Retinal pigment epithelial cell (primary cell): ENCODE data around the gene KRT86.

ENCODE experiments used
- DNase-seq: peaks from one replicate; pipeline ENCODE4 v3.0.0-alpha.2; 2010; ENCODE audit warnings: low read depth
- H3K4me3 ChIP-seq: 2 replicates; pipeline ENCODE4 v1.5.1; 2011; ENCODE audit warnings: mild to moderate bottlenecking, low read length, control low read depth, moderate library complexity
- CTCF ChIP-seq: conservative IDR thresholded peaks from 2 replicates; pipeline ENCODE4 v1.5.1; 2011; ENCODE audit warnings: low read depth, low read length, control low read depth, inconsistent platforms

Gene KRT86

DNA sequence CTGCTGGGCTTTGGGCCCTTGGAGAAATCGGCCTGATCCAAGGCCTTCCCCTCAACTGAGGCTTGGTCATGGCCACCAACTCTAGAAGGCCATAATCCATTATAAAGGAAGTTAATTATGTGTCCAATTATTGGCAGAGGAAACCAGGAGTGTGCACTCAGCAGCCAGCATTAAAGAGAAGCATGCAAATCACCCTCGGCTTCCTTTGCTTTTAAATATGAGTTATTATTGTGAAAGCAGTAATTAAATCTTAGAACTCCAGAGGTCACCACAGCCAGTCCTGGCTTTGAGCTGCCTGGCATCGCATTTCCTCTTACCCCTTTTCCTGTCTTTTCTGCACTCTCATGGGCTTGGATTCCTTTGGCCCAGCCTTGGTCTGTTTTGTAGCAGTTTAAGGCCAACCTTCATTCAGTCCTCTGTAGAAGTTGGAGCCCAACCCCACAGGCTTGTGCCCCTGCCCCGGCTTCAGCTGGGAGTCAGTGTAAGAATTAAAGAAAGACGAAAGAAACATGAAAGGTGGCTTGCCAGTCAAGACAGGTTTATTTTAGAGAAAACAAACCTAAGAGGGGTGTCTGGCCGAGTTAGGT is 14.7 kb upstream of the KRT86 start:
- no peak for DNase-seq
- H3K4me3 ChIP-seq: no peak overlapping the region
- no peak for TF ChIP-seq CTCF

DNA sequence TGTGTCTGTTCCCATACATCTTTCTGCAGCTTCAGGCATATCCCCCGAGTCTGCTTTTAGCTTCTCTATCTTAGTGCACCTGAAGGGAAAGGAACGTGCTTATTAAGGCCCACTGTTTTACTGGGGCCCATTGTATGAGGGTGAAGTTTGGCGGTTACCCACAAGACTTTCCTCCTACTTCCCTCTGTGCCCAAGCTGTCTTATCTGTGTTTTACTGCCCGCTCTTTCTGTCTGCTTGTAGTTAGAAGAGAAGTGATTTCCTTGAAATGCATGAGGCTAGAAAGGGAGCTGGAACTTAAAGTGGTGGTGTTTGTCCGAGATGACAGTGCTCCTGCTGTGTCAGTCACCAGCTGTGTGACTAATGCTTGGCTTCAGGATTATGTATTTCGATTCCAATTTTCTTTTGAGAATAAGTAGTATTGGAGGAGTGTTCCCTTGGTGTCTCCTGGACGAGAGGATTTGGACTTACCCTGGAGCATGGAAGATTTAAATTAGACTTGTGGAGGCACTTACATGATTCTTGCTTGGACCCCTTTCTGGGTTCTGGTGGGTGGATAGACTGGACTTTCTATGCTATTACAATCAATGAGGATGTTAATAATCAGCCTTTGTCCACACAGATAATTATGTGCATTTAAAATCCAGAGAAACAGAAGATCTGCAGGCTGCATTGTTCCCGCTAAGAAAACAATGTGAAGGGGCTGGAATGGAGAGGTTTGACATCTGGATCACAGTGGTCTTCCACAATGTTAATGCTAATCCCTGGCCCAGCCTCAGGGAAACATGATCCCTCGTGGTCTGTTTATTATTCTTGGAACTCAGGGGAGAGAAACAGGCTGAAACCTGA is 13.9 kb upstream of the KRT86 start:
- H3K4me3 ChIP-seq: no peak overlapping the region
- no peak for DNase-seq
- TF ChIP-seq CTCF: no peak

GRCh38 chr12:52261208-52261484 is 13.3 kb upstream of the KRT86 start:
- no peak for TF ChIP-seq CTCF
- no peak for DNase-seq

DNA sequence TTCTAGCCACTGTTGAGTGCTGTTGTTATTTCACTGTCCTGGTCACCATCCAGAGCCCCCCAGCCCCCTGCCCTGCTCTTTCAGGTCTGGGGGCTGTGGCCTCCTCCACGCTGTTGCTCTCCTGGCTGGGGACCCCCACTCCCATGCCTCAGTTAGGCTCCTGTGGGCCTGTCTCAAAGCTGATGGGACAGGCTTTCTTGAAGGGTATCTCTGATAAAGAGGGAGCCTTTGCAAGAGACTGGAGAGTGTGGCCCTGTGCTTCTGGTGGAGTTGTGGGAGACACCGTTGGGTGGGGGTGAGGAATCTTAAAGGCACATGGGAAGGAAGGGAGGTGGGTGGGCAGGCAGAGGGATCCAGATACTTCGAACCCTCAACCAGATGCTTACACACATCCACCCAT is 12.2 kb upstream of the KRT86 start:
- H3K4me3 ChIP-seq: no peak overlapping the region
- no peak for DNase-seq
- no peak for TF ChIP-seq CTCF

More at GRCh38 chr12:52261208-52261484, 13.3 kb upstream of the KRT86 start:
- H3K4me3 ChIP-seq: no peak overlapping the region

GRCh38 chr12:52263761-52264434 is 10.5 kb upstream of the KRT86 start:
- no peak for TF ChIP-seq CTCF
- H3K4me3 ChIP-seq: no peak overlapping the region
- DNase-seq: no peak

DNA sequence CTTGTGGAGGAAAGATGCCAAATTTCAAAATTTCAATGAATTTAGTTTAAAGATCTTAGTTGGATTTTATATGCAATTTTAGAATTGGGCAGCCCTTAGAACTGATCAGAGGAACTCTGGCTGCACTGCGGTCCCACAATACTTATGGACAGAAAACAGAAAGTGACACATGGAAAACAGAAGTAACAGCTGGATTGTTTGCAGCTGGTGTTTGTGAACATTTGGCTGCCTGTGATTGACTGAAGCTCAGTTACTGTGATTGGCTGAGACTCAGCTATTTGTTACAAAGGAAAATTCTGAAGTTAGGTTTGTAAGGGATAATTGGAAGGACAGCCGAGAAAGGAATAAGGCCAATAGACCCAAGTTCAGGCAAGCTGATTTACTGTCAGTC is 10.0 kb upstream of the KRT86 start:
- no peak for TF ChIP-seq CTCF
- H3K4me3 ChIP-seq: no peak overlapping the region
- DNase-seq: no peak

DNA sequence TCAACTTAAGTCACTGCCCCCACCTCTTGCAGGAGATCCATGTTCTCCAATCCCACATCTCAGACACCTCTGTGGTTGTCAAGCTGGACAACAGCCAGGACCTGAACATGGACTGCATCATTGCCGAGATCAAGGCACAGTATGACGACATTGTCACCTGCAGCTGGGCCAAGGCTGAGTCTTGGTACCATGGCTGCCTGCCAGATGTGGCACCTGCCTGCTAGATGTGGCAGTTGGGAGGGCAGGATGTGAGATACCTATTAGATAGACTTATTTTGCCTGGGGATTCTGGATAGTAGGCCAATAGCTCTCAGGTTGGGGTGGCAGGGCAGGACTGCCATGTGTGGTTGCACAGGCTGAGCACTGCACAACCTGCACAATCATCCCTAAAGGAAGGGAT is 7.9 kb upstream of the KRT86 start:
- no peak for DNase-seq
- no peak for TF ChIP-seq CTCF
- H3K4me3 ChIP-seq: no peak overlapping the region
